Lower leg skin (tissue), 3 donors: Measurements from ENCODE around the gene KCTD21.

ENCODE experiments used
- POLR2A ChIP-seq, 2 donors: fragments of 450-650 bp; IDR thresholded peaks; one replicate each; pipeline ENCODE4 v1.6.1; 2016 to 2017; ENCODE audit warnings: antibody characterized with exemption in 2 of 2, mild to moderate bottlenecking in 1 of 2, moderate library complexity in 1 of 2
- TF ChIP-seq, protein P1 (sequence below), 3 donors: fragments of 450-650 bp; IDR thresholded peaks; one replicate each; pipeline ENCODE4 v1.5.1; 2016; ENCODE audit warnings: antibody characterized with exemption in 3 of 3, mild to moderate bottlenecking in 3 of 3, moderate library complexity in 2 of 3

DNA sequence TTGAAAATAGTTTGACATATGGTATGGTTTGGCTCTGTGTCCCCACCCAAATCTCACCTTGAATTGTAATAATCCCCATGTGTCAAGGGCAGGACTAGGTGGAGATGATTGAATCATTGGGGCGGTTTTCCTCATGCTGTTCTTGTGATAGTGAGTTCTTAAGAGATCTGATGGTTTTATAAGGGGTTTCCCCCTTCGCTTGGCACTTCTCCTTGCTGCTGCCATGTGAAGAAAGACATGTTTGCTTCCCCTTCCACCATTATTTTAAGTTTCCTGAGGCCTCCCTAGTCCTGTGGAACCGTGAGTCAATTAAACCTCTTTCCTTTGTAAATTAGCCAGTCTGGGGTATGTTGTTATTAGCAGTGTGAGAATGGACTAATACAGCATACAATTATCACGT is 7.7 kb downstream of the KCTD21 start:
- no peak for TF ChIP-seq POLR2A (IDR thresholded peaks at IDR 0.05)
- TF ChIP-seq, protein P1, sequence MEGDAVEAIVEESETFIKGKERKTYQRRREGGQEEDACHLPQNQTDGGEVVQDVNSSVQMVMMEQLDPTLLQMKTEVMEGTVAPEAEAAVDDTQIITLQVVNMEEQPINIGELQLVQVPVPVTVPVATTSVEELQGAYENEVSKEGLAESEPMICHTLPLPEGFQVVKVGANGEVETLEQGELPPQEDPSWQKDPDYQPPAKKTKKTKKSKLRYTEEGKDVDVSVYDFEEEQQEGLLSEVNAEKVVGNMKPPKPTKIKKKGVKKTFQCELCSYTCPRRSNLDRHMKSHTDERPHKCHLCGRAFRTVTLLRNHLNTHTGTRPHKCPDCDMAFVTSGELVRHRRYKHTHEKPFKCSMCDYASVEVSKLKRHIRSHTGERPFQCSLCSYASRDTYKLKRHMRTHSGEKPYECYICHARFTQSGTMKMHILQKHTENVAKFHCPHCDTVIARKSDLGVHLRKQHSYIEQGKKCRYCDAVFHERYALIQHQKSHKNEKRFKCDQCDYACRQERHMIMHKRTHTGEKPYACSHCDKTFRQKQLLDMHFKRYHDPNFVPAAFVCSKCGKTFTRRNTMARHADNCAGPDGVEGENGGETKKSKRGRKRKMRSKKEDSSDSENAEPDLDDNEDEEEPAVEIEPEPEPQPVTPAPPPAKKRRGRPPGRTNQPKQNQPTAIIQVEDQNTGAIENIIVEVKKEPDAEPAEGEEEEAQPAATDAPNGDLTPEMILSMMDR (IDR thresholded peaks at IDR 0.05): no peak
